ENCODE measurements around the gene ATAD3B.
"Not testable (repeated sequence)": the region's sequence is repeated elsewhere in the genome, so short reads cannot be mapped to it uniquely, and the experiment has no call there.

The ATAD3B gene

DNA sequence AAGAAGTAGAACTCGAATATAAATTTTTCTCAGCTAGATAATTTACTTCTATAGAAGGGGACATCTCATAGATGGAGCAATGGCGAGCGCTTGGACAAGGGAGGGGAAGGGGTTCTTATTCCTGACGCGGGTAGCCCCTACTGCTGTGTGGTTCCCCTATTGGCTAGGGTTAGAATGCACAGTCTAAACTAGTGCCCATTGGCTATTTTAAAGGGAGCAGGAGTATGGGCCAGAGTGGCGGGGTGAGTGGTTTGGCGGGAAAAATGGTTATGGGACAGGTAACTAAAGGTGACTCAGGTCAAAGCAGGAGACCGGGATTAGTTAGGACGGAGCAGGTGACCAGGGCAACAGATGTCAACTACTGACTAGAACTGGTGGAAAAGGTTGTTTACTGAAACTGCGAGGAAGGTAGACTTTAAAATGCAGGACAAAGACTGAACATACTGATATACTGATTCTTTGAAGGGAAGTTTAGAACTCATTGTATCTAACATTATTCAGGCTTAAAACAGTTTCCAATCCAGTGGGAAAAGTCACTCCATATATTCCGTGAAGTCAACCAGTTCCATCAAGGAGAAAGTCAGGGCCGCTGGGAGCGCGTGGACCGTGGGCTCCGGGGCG lies 39.5 kb downstream of the ATAD3B start:
- no peak for DNase-seq (ENCODE audit: low spot score)

- DNase-seq (ENCODE audit: low spot score): peak; percentile 95
Measured at GRCh38 chr1:1511533-1512285, 40.1 kb downstream of the ATAD3B start, which contains the start of gene ATAD3A. Gene ATAD3A (plus strand): TSS chr1:1512162. CDS start chr1:1512269, 107 bp downstream.

- DNase-seq (ENCODE audit: low spot score): not testable (repeated sequence)
Measured at GRCh38 chr1:1512425-1512824, 40.9 kb downstream of the ATAD3B start.

DNA sequence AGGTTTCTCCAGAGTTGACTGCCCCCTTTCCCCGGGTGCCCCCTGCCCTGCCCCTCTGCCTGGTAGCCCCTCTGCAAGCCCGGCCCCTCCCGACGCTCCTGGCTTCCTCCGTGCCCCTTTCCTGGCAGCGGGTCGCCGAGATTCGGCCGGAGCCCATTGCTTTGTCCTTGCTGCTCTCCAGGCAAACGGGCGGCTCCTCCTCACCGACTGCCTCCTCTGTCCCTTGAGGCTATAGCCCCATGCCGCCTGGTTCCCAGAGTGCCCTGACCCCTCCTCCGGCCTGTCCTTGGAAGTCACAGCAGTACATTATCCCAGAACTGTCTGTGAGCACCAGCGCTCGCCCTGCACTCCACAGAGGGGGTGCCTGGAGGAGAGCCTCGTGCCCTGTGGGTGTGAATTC lies 42.1 kb downstream of the ATAD3B start:
- DNase-seq (ENCODE audit: low spot score): not testable (repeated sequence)

GRCh38 chr1:1514376-1514775 lies 42.8 kb downstream of the ATAD3B start:
- DNase-seq (ENCODE audit: low spot score): not testable (repeated sequence)

GRCh38 chr1:1516923-1517322 lies 45.4 kb downstream of the ATAD3B start:
- not testable (repeated sequence) for DNase-seq (ENCODE audit: low spot score)

DNA sequence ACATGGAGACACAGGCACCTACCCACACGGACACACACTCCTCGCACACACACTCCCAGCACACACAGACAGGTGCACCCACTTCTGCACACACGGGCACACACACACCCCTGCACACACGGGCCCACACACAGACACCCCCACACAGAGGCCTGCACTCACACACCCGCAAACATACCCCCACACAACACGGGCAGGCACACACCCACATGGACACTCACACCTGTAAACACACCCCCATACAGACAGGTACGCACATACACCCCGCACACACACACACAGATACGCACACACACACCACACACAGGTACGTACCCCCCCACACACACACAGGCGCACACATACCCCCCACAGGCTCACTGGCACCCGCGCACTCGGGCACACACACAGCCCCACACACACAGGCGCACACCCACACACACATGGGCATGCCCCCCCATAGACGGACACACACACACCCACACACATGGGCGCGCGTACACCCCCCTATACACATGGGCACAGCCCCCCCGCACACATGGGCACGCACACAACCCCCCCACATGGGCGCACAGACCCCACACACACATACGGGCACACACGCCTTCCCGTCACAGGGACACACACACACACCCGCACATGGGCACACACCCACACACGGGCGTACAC lies 46.5 kb downstream of the ATAD3B start:
- no peak for DNase-seq (ENCODE audit: low spot score)

DNA sequence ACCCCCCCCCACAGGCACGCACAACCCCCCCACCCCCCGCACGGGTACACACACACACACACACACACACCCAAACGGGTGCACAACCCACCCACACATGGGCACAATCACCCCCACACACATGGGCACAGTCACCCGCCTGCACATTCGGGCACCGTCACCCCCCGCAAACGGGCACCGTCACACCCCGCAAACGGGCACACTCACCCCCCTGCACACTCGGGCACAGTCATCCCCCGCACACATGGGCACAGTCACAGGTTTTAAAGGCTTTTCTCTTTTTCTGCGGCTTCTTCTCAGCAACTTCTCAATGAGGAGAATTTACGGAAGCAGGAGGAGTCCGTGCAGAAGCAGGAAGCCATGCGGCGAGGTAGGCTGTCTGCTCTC lies 47.0 kb downstream of the ATAD3B start:
- not testable (repeated sequence) for DNase-seq (ENCODE audit: low spot score)

DNA sequence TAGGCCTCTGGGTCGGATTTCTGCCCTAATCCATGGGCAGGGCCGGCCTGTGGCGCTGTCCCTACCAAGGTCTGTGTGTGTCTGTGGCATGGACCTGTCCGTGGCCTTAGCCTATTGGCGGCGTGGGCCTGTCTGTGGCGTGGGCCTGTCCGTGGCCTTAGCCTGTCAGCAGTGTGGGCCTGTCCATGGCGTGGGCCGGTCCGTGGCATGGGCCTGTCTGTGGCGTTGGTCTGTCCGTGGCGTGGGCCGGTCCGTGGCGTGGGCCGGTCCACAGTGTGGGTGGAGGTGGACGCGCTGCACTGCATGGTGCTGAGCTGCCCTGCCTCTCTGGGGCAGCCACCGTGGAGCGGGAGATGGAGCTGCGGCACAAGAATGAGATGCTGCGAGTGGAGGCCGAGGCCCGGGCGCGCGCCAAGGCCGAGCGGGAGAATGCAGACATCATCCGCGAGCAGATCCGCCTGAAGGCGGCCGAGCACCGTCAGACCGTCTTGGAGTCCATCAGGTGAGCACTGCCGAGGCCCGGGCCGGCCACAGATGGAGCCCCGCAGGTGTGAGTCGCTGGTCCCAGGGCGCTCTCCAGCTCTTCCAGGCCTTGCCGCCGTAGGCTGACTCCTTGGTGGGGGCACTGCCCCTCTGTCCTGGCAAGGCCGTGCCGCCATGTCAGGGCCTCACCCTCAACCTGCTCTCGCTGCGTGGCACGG lies 48.4 kb downstream of the ATAD3B start:
- DNase-seq (ENCODE audit: low spot score): not testable (repeated sequence)

DNA sequence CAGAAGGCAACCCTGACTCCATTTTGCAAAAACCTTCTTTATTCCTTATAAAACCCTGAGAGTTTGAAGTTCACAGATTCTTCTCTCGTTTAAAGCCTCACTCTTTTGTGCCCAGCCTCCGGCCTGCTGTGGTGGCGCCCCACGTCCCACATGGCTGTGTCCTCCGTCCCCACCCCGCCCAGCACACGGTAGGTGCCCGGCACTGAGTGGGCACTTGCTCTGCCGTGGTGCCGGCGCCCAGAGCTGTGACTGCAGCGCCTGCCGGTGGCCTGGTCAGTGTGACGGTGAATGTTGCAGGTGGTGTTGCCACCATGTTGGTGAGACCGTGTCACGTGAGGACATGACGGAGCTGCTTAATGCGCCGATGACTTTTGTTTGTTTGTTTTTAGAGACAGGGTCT lies 49.8 kb downstream of the ATAD3B start:
- no peak for DNase-seq (ENCODE audit: low spot score)

GRCh38 chr1:1522536-1522935 lies 51.0 kb downstream of the ATAD3B start:
- not testable (repeated sequence) for DNase-seq (ENCODE audit: low spot score)

DNA sequence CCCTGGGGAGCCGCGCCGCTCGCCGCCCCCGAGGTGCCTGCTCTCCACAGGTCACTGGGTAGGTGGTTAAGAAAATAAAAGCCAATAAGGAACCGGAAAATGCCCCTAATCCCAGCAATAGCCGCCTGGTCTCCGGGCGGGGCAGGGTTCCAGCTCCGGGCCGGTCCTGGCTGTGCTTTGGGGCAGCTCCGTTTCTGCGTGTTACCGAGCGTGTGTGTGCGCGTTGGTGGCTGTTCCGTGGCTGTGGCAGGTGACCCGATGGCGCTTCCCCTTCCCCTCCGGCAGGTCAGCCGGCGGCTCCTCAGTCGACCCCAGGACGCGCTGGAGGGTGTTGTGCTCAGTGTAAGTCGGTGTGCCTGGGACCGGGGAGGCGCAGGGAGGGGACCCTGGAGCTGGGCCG lies 51.7 kb downstream of the ATAD3B start:
- not testable (repeated sequence) for DNase-seq (ENCODE audit: low spot score)

- not testable (repeated sequence) for DNase-seq (ENCODE audit: low spot score)
Measured at GRCh38 chr1:1523651-1524050, 52.1 kb downstream of the ATAD3B start.

DNA sequence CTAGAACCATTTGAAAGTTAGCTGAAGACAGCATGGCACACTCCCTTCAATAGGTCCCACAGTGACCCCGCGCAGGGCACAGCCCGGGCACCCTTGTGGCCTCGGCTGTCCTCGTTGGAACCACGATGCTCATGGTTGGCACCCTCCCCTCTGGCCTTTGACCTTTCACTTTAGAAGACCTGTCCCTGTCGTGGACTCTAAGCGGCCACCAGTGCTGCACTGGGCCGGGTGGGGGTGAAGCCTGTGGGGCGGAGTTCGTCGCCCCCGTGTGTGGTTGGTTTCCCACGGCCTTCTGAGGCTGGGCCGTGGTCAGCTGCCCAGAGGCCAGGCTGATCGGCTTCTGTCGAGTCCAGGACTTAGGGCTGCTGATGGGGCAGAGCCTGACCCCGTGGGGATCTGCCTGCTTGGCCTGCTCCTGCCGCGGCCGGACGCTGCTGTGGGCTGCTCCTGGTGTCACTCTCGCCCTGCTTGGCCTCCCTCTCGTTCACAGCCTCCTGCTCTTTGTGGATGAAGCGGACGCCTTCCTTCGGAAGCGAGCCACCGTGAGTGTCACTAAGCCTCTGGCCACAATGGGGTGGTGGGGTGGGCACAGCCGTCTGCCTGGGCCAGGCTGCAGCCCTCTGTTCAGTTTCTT lies 53.3 kb downstream of the ATAD3B start:
- not testable (repeated sequence) for DNase-seq (ENCODE audit: low spot score)

DNA sequence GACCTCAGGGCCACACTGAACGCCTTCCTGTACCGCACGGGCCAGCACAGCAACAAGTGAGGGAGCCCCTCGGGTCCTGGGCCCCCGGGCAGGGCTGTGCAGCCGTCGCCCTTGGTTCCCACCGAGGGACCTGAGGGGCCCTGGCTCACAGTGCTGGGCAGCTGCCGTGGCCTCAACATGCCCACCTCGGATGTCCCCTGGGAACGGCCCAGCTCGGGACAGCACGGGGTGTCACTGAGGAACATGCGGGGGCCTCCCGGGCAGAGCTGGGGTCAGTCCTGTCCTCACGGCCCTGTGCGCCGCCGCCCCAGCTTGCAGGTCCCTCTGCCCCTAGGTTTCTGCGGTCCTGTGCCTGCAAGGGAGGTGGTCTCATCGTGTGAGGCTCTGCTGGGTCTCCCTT lies 54.9 kb downstream of the ATAD3B start:
- not testable (repeated sequence) for DNase-seq (ENCODE audit: low spot score)

DNA sequence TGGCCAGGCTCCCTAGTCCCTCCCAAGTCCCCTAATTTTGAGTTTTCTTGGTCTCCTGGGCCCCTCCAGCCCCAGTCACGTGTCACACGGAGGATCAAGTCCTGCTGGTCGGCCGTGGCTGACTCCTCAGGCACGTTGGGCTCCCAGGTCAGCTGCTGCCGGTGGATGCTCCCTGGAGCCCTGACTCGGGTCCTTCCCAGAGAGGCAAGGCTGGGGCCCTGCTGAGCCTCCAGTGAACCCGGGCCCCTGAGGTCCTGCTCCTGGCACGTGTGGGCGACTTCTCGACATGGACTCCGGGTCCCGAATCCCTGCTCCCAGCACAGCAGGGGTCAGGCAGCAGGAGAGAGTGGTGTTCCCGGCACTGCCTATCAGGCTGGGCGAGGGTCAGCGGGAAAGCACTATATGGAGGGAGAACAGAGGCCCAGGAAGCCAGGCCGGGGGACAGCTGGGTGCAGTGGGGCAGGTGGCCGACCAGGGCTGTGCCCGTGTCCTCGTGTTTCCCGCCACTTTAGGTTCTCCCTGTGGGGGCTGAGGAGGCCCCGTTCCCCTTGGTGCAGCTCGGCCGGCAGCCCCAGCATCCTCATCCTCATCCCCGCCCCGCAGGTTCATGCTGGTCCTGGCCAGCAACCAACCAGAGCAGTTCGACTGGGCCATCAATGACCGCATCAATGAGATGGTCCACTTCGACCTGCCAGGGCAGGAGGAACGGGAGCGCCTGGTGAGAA lies 55.7 kb downstream of the ATAD3B start:
- DNase-seq (ENCODE audit: low spot score): no peak

GRCh38 chr1:1528301-1529267 lies 57.0 kb downstream of the ATAD3B start:
- no peak for DNase-seq (ENCODE audit: low spot score)

DNA sequence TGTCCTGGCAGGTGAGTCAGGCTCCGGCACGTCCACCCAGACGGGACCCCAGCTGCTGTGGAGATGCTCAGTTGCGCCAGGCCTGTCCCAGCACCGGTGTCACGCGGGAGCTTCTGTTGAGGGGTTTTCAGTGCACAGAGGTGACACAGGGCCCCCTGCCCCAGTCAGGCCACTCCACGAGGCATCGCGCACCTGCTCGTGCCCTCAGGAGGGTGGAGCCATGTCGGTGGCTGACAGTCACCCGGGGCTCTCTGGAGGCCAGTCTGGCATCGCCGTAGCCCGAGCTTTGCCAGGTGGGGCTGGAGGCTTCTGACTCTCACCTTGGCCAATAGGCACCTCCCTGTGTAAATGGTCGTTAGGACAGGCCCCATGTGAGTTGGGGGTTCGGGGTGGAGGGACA lies 57.8 kb downstream of the ATAD3B start:
- no peak for DNase-seq (ENCODE audit: low spot score)

GRCh38 chr1:1529936-1530335 lies 58.4 kb downstream of the ATAD3B start:
- no peak for DNase-seq (ENCODE audit: low spot score)

DNA sequence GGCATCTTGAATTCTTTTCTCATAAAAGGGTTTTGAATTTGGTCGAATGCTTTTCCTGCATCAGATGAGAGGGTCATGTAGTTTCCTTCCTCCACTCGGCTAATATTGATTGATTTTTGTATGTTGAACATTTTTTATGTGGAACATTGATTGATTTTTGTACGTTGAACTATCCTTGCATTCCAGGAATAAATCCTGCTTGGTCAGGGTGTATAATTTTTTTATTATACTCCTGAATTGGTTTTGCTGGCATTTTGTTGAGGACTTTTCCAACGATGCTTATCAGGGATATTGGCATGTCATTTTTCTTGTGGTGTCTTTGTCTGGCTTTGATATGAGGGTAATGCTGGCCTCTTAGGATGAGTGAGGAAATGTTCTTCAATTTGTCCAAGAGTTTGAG lies 60.4 kb downstream of the ATAD3B start:
- DNase-seq (ENCODE audit: low spot score): no peak

Measured in CD4-positive, alpha-beta T cell treated with Interleukin-6 at 100 ng/mL for 8 hours (primary cell).